GM10266 (cell line): Measurements from ENCODE around the gene CBFA2T3.

Experiments
- DNase-seq: peaks from one replicate; pipeline ENCODE4 v3.0.0; 2012; ENCODE audit errors: extremely low spot score
- TF ChIP-seq, protein P1 (sequence below): IDR thresholded peaks from 2 replicates; pipeline ENCODE4 v1.5.1; 2012; ENCODE audit warnings: mild to moderate bottlenecking, low read depth; ENCODE audit not compliant: control insufficient read depth, insufficient read depth; ENCODE audit errors: missing control alignments

Gene CBFA2T3

DNA sequence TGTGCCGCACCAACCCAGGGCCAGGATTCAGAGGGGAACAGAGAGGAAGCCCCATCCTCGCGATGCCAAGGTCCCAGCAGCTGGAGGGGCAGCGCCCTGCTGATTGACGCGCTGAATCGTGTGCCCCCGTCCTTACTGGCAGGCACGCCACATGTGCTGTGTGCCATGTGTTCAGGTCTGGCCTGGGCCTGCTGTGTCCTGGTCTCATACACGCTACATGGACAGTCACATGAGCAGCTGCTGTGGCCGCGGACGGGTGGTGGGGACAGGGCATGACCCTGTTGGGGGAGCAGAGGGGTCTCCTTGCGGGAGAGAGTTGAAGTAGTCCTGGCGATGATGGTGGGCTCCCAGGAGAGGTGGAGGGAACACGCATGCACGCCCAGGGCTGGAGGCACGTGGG is 18.0 kb downstream of the CBFA2T3 start:
- DNase-seq = no peak
- TF ChIP-seq, protein P1, sequence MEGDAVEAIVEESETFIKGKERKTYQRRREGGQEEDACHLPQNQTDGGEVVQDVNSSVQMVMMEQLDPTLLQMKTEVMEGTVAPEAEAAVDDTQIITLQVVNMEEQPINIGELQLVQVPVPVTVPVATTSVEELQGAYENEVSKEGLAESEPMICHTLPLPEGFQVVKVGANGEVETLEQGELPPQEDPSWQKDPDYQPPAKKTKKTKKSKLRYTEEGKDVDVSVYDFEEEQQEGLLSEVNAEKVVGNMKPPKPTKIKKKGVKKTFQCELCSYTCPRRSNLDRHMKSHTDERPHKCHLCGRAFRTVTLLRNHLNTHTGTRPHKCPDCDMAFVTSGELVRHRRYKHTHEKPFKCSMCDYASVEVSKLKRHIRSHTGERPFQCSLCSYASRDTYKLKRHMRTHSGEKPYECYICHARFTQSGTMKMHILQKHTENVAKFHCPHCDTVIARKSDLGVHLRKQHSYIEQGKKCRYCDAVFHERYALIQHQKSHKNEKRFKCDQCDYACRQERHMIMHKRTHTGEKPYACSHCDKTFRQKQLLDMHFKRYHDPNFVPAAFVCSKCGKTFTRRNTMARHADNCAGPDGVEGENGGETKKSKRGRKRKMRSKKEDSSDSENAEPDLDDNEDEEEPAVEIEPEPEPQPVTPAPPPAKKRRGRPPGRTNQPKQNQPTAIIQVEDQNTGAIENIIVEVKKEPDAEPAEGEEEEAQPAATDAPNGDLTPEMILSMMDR = no peak

DNA sequence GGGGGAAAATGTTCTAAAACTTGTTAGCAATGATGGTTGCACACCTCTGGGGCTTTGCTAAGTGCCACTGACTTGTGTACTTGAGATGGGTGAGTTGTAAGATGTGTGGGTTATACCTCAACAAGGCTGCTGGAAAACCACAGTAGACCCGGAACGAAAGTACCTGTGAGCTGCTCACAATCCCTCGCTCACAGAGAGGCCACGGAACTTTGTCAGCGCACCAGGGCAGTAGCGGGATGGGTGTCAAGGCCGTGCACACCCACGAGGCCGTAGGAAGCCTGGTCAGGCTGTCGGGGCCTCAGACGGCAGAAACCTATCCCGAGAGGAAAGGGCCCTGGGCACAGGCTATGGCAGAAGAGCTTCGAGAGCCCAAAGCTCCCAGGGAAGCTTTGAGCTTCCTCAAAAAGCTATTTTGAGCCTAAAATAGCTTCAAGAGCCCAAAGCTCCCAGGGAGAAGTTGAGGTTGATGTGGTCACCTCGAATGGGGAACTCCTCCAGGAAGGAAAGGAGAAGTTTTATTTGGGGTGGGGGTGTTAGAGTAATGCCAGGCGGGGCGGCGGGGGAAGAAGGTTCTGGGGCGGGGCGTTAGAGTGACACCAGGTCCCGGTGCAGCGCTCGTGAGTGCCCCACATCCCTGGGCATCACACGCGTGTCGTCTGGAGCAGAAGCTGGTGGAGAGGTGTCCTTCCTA is 19.0 kb downstream of the CBFA2T3 start:
- DNase-seq = no peak

DNA sequence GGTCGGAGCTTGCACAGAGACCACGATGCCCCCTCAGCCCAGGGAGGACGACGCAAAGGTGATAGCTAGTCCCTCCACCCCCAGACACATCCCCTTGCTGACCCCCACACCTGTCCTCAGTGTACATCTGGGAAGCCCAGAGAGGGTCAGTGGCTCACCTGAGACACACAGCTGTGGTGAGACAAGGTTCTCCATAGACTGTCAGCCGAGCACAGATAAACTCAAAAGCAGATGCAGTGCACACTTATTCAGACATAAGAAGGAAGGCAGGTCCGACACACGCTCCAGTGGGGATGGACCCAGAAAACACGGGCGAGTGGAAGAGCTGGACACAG is 19.6 kb downstream of the CBFA2T3 start:
- TF ChIP-seq, protein P1 = no peak
- DNase-seq = no peak

More for the DNA sequence above, 19.0 kb downstream of the CBFA2T3 start:
- TF ChIP-seq, protein P1 = no peak

DNA sequence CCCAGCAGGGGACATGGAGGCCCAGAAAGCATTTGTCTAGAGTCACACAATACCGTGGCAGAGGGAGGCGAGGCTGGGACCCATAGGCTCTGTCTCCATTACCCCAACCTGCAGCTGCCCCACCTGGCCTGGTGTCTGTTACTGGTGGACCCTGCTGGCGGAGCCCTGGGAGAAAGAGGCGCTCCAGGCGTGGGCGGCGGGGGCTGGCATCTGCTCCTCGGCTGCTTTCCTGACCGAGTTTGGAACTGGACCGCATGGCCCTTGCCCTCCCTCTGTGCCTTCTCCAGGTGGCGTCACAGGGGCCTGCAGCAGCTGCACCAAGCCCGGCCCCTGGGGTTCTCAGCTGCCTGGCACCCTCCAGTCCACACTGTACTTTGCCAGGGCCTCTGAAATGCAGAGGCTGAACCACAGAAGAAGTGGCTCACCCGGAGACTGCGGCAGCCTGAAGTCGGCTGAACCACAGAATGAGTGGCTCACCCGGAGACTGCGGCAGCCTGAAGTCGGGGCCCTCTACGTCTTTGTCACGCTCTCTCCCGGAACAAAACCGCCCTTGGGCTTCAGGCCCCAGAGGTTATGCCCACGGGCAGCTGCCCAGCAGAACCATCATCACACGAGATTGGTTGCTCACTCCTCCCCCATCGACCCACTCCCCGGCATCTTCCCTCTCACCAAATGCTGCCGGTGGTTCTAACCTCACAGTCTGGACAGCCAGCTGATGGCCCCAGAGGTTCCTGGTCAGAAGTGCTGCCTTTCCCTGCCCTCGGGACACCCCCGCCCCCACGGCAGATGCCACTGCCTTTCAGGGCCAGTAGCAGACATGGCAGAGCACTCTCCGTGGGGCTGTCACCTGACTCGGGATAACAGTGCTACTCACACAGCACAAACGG is 20.2 kb downstream of the CBFA2T3 start:
- no peak for DNase-seq
- TF ChIP-seq, protein P1 = no peak

DNA sequence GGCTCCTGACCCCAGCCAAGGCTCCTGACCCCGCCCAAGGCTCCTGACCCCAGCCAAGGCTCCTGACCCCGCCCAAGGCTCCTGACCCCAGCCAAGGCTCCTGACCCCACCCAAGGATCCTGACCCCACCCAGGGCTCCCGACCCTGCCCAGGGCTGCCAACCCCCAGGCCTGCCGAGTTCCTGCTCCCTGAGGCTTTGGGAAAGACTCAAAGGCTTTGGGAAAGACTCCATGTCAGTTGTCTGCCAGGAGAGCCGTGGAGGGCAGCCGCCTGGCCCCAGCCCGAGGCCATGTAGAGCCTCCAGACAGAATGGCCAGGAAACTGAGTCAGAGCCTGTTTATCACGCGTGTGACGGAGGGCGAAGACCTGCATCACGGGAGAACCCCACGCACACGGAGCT is 21.1 kb downstream of the CBFA2T3 start:
- DNase-seq = no peak
- TF ChIP-seq, protein P1 = no peak

DNA sequence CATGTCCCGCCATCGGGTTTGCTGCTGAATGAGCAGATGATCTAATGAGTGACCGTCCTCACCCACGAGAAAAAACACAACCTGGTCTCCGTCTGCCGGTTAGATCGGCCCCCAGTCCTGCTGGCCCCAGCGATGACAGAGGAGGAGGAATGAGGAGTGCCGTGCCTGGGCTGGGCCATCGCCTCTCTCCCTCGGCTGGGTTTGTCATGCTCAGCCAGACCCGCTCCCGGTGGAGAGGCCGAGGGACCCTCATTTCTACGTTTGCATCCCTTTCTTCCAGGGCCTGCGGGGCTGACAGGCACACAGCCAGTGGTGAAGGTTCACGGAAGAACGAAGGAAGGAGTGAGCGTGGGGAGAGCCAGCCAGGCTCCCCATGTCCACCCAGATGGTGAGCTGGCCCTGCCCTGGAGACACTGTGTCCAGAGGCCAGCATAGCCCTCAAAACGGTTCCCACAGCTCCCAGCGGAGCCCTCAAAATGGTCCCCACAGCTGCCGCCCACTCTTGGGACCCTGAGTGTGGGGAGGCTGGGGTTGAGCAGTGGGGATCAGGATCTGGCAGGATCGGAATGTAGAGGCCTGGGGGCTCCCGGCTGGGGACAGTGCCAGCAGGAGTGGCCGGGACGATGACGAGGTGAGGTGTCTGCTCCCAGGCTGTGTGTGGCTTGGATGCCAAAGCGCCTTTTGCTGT is 23.9 kb downstream of the CBFA2T3 start:
- TF ChIP-seq, protein P1 = no peak

DNA sequence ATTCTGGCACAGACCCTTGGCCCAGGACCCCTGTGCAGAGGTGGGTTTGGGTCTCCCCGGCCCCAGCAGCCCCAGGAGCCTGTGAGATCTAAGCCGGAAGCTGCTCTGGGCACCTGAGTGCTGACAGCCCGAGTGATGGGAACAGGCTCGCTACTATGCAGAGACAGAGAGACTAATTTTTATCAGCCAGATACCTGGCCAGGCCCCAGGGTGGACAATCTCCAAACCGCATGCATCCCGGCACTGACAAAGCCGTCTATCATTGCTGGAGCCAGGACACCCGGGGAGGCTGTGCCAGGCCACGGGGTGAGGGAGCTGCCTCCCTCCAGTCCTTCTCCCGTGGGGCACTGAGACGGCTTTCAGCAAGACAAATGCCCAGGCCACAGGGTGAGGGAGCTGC is 25.0 kb downstream of the CBFA2T3 start:
- TF ChIP-seq, protein P1 = no peak
- no peak for DNase-seq

More for the DNA sequence above, 23.9 kb downstream of the CBFA2T3 start:
- no peak for DNase-seq
